Neural cell (in vitro differentiated cells): ENCODE data around the gene SERPINI2. TPM values are rescaled to one million over a fixed set of nuclear protein-coding genes. Genes with fewer than 3 reads are reported as not detected.

ENCODE experiments used
- H2AFZ ChIP-seq: fragments of 200-600, 300-800 bp; sonication (generic), shearing (Covaris generic); 2 replicates; pipeline ENCODE4 v1.6.0; 2014; ENCODE audit warnings: low read depth, mild to moderate bottlenecking, antibody characterized with exemption, low read length, moderate library complexity
- H3F3A ChIP-seq: fragments of 200-600 bp; shearing (Covaris generic); 2 replicates; pipeline ENCODE4 v1.6.1; 2016; ENCODE audit warnings: mild to moderate bottlenecking, moderate library complexity, mixed read lengths, antibody characterized with exemption, low read length; ENCODE audit not compliant: insufficient read depth, poor library complexity, severe bottlenecking
- H3K27ac ChIP-seq: fragments of 200-600, 300-800 bp; sonication (generic), shearing (Covaris generic); 2 replicates; pipeline ENCODE4 v1.5.1; 2014; ENCODE audit warnings: mild to moderate bottlenecking, low read length, moderate library complexity
- H3K27me3 ChIP-seq: fragments of 300-800, 200-600 bp; sonication (generic), shearing (Covaris generic); 2 replicates; pipeline ENCODE4 v1.6.0; 2014; ENCODE audit warnings: mild to moderate bottlenecking, low read depth, low read length, moderate library complexity; ENCODE audit not compliant: insufficient read depth
- H3K36me3 ChIP-seq: fragments of 300-800, 200-600 bp; sonication (generic), shearing (Covaris generic); 2 replicates; pipeline ENCODE4 v1.5.1; 2014; ENCODE audit warnings: mild to moderate bottlenecking, antibody characterized with exemption, low read length, moderate library complexity; ENCODE audit not compliant: insufficient read depth
- H3K4me2 ChIP-seq: fragments of 300-800, 200-600 bp; sonication (generic), shearing (Covaris generic); 2 replicates; pipeline ENCODE4 v1.6.0; 2014; ENCODE audit warnings: mild to moderate bottlenecking, low read length
- H3K4me3 ChIP-seq: fragments of 300-800, 200-600 bp; sonication (generic), shearing (Covaris generic); 2 replicates; pipeline ENCODE4 v1.5.1; 2014; ENCODE audit warnings: mild to moderate bottlenecking, low read length, moderate library complexity
- H3K79me2 ChIP-seq: fragments of 200-600 bp; shearing (Covaris generic); replicated peaks from 2 replicates; pipeline ENCODE4 v1.6.0; 2014; ENCODE audit warnings: mild to moderate bottlenecking, low read length, moderate library complexity; ENCODE audit not compliant: insufficient read depth
- H3K9ac ChIP-seq: fragments of 300-800, 200-600 bp; sonication (generic), shearing (Covaris generic); 2 replicates; pipeline ENCODE4 v1.6.1; 2016; ENCODE audit warnings: mild to moderate bottlenecking, low read length, mixed read lengths
- H3K9me2 ChIP-seq: fragments of 200-600 bp; shearing (Covaris generic); 2 replicates; pipeline ENCODE4 v1.6.1; 2016; ENCODE audit warnings: mild to moderate bottlenecking, low read length, mixed read lengths; ENCODE audit not compliant: insufficient read depth
- H3K9me3 ChIP-seq: fragments of 200-600, 300-800 bp; sonication (generic), shearing (Covaris generic); 2 replicates; pipeline ENCODE4 v1.6.1; 2016; ENCODE audit warnings: mild to moderate bottlenecking, mixed run types, low read length, moderate library complexity, mixed read lengths
- H4K20me1 ChIP-seq: fragments of 200-600 bp; shearing (Covaris generic); 2 replicates; pipeline ENCODE4 v1.6.1; 2016; ENCODE audit warnings: mild to moderate bottlenecking, mixed run types; ENCODE audit not compliant: insufficient read depth
- EP300 ChIP-seq: fragments of 450-650 bp; conservative IDR thresholded peaks from 2 replicates; pipeline ENCODE4 v1.6.1; 2014; ENCODE audit warnings: antibody characterized with exemption, mild to moderate bottlenecking, moderate library complexity; ENCODE audit not compliant: poor library complexity, severe bottlenecking
- EZH2 ChIP-seq: fragments of 200-600, 300-800 bp; shearing (Covaris generic), sonication (generic); IDR thresholded peaks from 2 replicates; pipeline ENCODE4 v1.6.1; 2014; ENCODE audit warnings: antibody characterized with exemption, low read length, borderline replicate concordance, mild to moderate bottlenecking; ENCODE audit not compliant: insufficient read depth, poor library complexity, severe bottlenecking
- MXI1 ChIP-seq: fragments of 450-650 bp; conservative IDR thresholded peaks from 2 replicates; pipeline ENCODE4 v1.6.1; 2014; ENCODE audit warnings: antibody characterized with exemption, mild to moderate bottlenecking; ENCODE audit not compliant: poor library complexity, severe bottlenecking
- POLR2AphosphoS5 ChIP-seq: IDR thresholded peaks from 2 replicates; pipeline ENCODE4 v1.6.1; 2012
- RAD21 ChIP-seq: fragments of 450-650 bp; conservative IDR thresholded peaks from 2 replicates; pipeline ENCODE4 v1.6.1; 2014; ENCODE audit warnings: antibody characterized with exemption, mild to moderate bottlenecking, moderate library complexity
- SMC3 ChIP-seq: fragments of 450-650 bp; conservative IDR thresholded peaks from 2 replicates; pipeline ENCODE4 v1.6.1; 2014; ENCODE audit warnings: antibody characterized with exemption, mild to moderate bottlenecking, moderate library complexity; ENCODE audit not compliant: poor library complexity
- TAF1 ChIP-seq: IDR thresholded peaks from 2 replicates; pipeline ENCODE4 v1.6.1; 2012; ENCODE audit warnings: low read depth
- polyA plus RNA-seq: library from polyadenylated mRNA; depleted of rRNA; stranded (reverse); fragments of >200 nt; gene quantifications from 2 replicates; pipeline ENCODE4 v1.2.3, GENCODE V29; 2014
- TF ChIP-seq, protein P1 (sequence below): IDR thresholded peaks from 2 replicates; pipeline ENCODE4 v1.6.1; 2012; ENCODE audit warnings: borderline replicate concordance
- TF ChIP-seq, protein P2 (sequence below): fragments of 450-650 bp; IDR thresholded peaks from 2 replicates; pipeline ENCODE4 v1.5.1; 2014; ENCODE audit warnings: antibody characterized with exemption, mild to moderate bottlenecking, moderate library complexity; ENCODE audit not compliant: poor library complexity, severe bottlenecking

The SERPINI2 gene
- polyA plus RNA-seq, 1 donor from 2014 or later, result 1.7 TPM

DNA sequence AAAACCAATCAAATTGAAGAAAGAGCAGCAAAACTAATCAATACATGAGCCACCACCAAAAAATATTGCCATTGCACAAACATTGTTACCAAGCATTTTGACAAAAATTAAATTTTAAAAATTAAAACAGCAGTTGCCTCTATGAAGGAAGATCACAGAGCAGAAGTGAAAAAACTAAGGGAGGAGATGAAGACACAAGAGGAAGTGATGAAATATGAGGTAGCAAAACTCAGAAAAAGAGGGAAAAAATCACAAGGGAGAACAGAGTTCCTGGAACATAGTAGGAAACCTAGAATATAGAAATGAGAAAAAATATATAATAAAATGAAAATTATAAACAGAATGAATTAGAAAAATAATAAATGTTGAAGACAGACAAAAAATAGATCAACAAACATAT lies 7.3 kb upstream of the SERPINI2 start:
- no peaks in the 10 kb centered on the region for H3K9me2 ChIP-seq
- no peaks in the 10 kb centered on the region for H3K9me3 ChIP-seq
- no peaks in the 10 kb centered on the region for H3K27me3 ChIP-seq
- H3K79me2 ChIP-seq, result no peaks in the 10 kb centered on the region
- H3K27ac ChIP-seq, result no peak overlapping the region
- H4K20me1 ChIP-seq, result no peaks in the 10 kb centered on the region
- H2AFZ ChIP-seq, result no peak overlapping the region
- H3K36me3 ChIP-seq, result no peaks in the 10 kb centered on the region
- H3F3A ChIP-seq, result no peaks in the 10 kb centered on the region
- H3K9ac ChIP-seq, result no peak overlapping the region
- TF ChIP-seq EP300, result no peak
- no peak for TF ChIP-seq SMC3
- TF ChIP-seq RAD21, result no peak
- TF ChIP-seq POLR2AphosphoS5, result no peak
- TF ChIP-seq, protein P1, sequence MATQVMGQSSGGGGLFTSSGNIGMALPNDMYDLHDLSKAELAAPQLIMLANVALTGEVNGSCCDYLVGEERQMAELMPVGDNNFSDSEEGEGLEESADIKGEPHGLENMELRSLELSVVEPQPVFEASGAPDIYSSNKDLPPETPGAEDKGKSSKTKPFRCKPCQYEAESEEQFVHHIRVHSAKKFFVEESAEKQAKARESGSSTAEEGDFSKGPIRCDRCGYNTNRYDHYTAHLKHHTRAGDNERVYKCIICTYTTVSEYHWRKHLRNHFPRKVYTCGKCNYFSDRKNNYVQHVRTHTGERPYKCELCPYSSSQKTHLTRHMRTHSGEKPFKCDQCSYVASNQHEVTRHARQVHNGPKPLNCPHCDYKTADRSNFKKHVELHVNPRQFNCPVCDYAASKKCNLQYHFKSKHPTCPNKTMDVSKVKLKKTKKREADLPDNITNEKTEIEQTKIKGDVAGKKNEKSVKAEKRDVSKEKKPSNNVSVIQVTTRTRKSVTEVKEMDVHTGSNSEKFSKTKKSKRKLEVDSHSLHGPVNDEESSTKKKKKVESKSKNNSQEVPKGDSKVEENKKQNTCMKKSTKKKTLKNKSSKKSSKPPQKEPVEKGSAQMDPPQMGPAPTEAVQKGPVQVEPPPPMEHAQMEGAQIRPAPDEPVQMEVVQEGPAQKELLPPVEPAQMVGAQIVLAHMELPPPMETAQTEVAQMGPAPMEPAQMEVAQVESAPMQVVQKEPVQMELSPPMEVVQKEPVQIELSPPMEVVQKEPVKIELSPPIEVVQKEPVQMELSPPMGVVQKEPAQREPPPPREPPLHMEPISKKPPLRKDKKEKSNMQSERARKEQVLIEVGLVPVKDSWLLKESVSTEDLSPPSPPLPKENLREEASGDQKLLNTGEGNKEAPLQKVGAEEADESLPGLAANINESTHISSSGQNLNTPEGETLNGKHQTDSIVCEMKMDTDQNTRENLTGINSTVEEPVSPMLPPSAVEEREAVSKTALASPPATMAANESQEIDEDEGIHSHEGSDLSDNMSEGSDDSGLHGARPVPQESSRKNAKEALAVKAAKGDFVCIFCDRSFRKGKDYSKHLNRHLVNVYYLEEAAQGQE, result no peak
- TF ChIP-seq, protein P2, sequence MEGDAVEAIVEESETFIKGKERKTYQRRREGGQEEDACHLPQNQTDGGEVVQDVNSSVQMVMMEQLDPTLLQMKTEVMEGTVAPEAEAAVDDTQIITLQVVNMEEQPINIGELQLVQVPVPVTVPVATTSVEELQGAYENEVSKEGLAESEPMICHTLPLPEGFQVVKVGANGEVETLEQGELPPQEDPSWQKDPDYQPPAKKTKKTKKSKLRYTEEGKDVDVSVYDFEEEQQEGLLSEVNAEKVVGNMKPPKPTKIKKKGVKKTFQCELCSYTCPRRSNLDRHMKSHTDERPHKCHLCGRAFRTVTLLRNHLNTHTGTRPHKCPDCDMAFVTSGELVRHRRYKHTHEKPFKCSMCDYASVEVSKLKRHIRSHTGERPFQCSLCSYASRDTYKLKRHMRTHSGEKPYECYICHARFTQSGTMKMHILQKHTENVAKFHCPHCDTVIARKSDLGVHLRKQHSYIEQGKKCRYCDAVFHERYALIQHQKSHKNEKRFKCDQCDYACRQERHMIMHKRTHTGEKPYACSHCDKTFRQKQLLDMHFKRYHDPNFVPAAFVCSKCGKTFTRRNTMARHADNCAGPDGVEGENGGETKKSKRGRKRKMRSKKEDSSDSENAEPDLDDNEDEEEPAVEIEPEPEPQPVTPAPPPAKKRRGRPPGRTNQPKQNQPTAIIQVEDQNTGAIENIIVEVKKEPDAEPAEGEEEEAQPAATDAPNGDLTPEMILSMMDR, result no peak
- no peak for TF ChIP-seq EZH2
- no peak for TF ChIP-seq TAF1
- no peak for TF ChIP-seq MXI1
- H3K4me2 ChIP-seq, result no peak overlapping the region
- H3K4me3 ChIP-seq, result no peak overlapping the region

DNA sequence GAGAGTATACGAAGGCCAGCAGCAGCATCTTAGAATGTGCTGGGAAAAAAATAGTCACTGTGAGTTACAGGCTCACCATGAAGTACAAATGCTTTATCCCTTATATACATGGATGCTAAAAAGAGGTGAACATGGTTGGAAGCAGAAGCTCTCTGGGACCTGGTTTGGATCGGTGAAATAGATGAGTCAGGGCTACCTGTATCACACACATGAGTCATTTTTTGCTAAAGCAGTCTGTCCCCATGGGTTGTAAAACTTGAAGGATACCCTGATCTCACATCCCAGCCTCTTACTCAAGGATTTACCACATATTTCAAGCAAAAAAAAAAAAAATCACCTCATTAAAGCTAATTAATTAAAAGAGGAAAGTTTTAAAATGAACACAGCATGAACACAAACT lies 6.9 kb upstream of the SERPINI2 start:
- Histone ChIP-seq H4K20me1 (no peaks in the 10 kb centered on the region), H3F3A (no peaks in the 10 kb centered on the region), H3K79me2 (no peaks in the 10 kb centered on the region), H2AFZ (no peak overlapping the region), H3K27me3 (no peaks in the 10 kb centered on the region), H3K4me2 (no peak overlapping the region), H3K9me3 (no peaks in the 10 kb centered on the region), H3K27ac (no peak overlapping the region), H3K9ac (no peak overlapping the region), H3K36me3 (no peaks in the 10 kb centered on the region), H3K9me2 (no peaks in the 10 kb centered on the region), H3K4me3 (no peak overlapping the region)
- TF ChIP-seq RAD21, result no peak
- TF ChIP-seq SMC3, result no peak
- TF ChIP-seq POLR2AphosphoS5, result no peak
- TF ChIP-seq TAF1, result no peak
- TF ChIP-seq EZH2, result no peak
- no peak for TF ChIP-seq MXI1
- TF ChIP-seq, protein P1, result no peak
- TF ChIP-seq, protein P2, result no peak
- no peak for TF ChIP-seq EP300
